ENCODE data around the gene IQCE. TPM values are rescaled to one million over a fixed set of nuclear protein-coding genes. Genes with fewer than 3 reads are reported as not detected.
A peak's percentile ranks its signal among the peaks of the same experiment; 100 is the strongest.

Gene IQCE
- total and polyA plus RNA-seq, 2 donors from 2014 or later, result 6.1 to 27.8 TPM

- Histone ChIP-seq H3K9ac (ENCODE audit: low read length in 3 of 3) (peak overlapping the region; percentile 19 to 43 (median 39)), H3K4me1 (ENCODE audit: control insufficient read depth in 2 of 3, insufficient read depth in 2 of 3, low read depth in 1 of 3, low read length in 3 of 3) (peaks cover 0 to 35% (median 0%) of the 10 kb centered on the region in 3 donors), H3K4me3 (ENCODE audit: low read length in 3 of 3) (peak overlapping the region; percentile 30 to 72 (median 49)), H3K27me3 (ENCODE audit: control insufficient read depth, insufficient read depth, low read length) (no peaks in the 10 kb centered on the region), H3K36me3 (ENCODE audit: control insufficient read depth in 2 of 3, insufficient read depth in 3 of 3, low read length in 3 of 3) (no peaks in the 10 kb centered on the region), H3K27ac (ENCODE audit: low read depth in 2 of 2, low read length in 2 of 2) (no peak overlapping the region), H3K9me3 (ENCODE audit: control insufficient read depth in 2 of 3, insufficient read depth in 1 of 3, low read length in 3 of 3) (no peaks in the 10 kb centered on the region)
- DNase-seq (peak in 1 of 5 donors; percentile 82), FAIRE-seq (no peak)
- intact Hi-C loops (cut with DNase I), result no loop called here
- TF ChIP-seq, protein P1, sequence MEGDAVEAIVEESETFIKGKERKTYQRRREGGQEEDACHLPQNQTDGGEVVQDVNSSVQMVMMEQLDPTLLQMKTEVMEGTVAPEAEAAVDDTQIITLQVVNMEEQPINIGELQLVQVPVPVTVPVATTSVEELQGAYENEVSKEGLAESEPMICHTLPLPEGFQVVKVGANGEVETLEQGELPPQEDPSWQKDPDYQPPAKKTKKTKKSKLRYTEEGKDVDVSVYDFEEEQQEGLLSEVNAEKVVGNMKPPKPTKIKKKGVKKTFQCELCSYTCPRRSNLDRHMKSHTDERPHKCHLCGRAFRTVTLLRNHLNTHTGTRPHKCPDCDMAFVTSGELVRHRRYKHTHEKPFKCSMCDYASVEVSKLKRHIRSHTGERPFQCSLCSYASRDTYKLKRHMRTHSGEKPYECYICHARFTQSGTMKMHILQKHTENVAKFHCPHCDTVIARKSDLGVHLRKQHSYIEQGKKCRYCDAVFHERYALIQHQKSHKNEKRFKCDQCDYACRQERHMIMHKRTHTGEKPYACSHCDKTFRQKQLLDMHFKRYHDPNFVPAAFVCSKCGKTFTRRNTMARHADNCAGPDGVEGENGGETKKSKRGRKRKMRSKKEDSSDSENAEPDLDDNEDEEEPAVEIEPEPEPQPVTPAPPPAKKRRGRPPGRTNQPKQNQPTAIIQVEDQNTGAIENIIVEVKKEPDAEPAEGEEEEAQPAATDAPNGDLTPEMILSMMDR (IDR thresholded peaks at IDR 0.05; ENCODE audit: borderline replicate concordance, extremely low read depth, insufficient read depth), result no peak
Measured at GRCh38 chr7:2520131-2520760, 38.5 kb upstream of the IQCE start.

DNA sequence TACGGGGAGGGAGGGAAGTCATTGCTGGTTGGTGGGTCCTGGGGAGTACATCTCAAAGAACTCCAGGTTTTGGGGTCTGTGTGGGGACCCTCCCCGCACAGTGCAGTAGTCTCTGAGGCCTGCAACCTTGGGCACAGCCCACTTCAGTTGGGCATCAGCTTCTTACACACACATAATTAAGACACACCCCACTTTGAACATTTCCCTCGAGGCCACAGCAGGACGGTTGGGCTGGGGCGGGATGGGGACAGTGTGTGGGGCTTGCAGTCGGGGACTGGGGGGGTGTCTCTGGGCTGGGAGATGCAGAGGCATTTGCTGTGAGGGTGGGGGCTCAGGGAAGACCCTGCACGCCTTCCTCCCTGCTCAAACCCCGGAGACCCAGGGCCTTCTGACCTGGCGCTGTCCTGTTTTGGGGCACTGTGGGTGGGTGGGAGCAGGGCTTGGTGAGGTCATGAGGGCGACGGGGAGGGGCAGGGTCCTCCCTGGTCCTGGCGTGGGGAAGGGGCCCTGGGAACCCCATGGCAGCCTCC lies 38.0 kb upstream of the IQCE start:
- peak overlapping the region in 2 of 3 donors; percentile 19 to 43 for H3K9ac ChIP-seq (ENCODE audit: low read length in 3 of 3)
- DNase-seq (peak in 1 of 5 donors; percentile 74), FAIRE-seq (no peak)
- peaks cover 0 to 4% (median 0%) of the 10 kb centered on the region in 3 donors for H3K36me3 ChIP-seq (ENCODE audit: control insufficient read depth in 2 of 3, insufficient read depth in 3 of 3, low read length in 3 of 3)
- H3K27me3 ChIP-seq (ENCODE audit: control insufficient read depth, insufficient read depth, low read length), result no peaks in the 10 kb centered on the region
- no peaks in the 10 kb centered on the region for H3K9me3 ChIP-seq (ENCODE audit: control insufficient read depth in 2 of 3, insufficient read depth in 1 of 3, low read length in 3 of 3)
- TF ChIP-seq, protein P1 (IDR thresholded peaks at IDR 0.05; ENCODE audit: borderline replicate concordance, extremely low read depth, insufficient read depth), result no peak
- intact Hi-C loops (cut with DNase I), result no loop called here
- H3K27ac ChIP-seq (ENCODE audit: low read depth in 2 of 2, low read length in 2 of 2), result no peak overlapping the region
- H3K4me3 ChIP-seq (ENCODE audit: low read length in 3 of 3), result peak overlapping the region; percentile 30 to 72 (median 49)
- H3K4me1 ChIP-seq (ENCODE audit: control insufficient read depth in 2 of 3, insufficient read depth in 2 of 3, low read depth in 1 of 3, low read length in 3 of 3), result peaks cover 0 to 35% (median 0%) of the 10 kb centered on the region in 3 donors

GRCh38 chr7:2521341-2521745 lies 37.4 kb upstream of the IQCE start:
- Histone ChIP-seq H3K4me3 (ENCODE audit: low read length in 3 of 3) (peak overlapping the region in 2 of 3 donors; percentile 24 to 53), H3K9me3 (ENCODE audit: control insufficient read depth in 2 of 3, insufficient read depth in 1 of 3, low read length in 3 of 3) (no peaks in the 10 kb centered on the region), H3K27ac (ENCODE audit: low read depth in 2 of 2, low read length in 2 of 2) (no peak overlapping the region), H3K9ac (ENCODE audit: low read length in 3 of 3) (no peak overlapping the region), H3K36me3 (ENCODE audit: control insufficient read depth in 2 of 3, insufficient read depth in 3 of 3, low read length in 3 of 3) (peaks cover 0 to 4% (median 0%) of the 10 kb centered on the region in 3 donors), H3K27me3 (ENCODE audit: control insufficient read depth, insufficient read depth, low read length) (no peaks in the 10 kb centered on the region), H3K4me1 (ENCODE audit: control insufficient read depth in 2 of 3, insufficient read depth in 2 of 3, low read depth in 1 of 3, low read length in 3 of 3) (peaks cover 0 to 35% (median 0%) of the 10 kb centered on the region in 3 donors)
- TF ChIP-seq, protein P1 (IDR thresholded peaks at IDR 0.05; ENCODE audit: borderline replicate concordance, extremely low read depth, insufficient read depth), result no peak
- FAIRE-seq (no peak), DNase-seq (no peak)
- intact Hi-C loops (cut with DNase I), result no loop called here

Data from kidney (tissue), 14 donors.